Liver (tissue), 9 donors: ENCODE measurements around the gene TBX15. TPM values are rescaled to one million over a fixed set of nuclear protein-coding genes. Genes with fewer than 3 reads are reported as not detected.

ENCODE experiments used
- DNase-seq: peaks from one replicate; pipeline ENCODE4 v3.0.0-alpha.2; 2017; ENCODE audit warnings: low spot score
- H3K27ac ChIP-seq, 2 donors: one replicate each; pipeline ENCODE4 v1.7.0; 2013; ENCODE audit warnings: inconsistent platforms in 2 of 2, low read length in 2 of 2, control low read depth in 1 of 2, low read depth in 1 of 2, mild to moderate bottlenecking in 1 of 2
- H3K27me3 ChIP-seq, 4 donors: one replicate each; pipeline versions ENCODE4 v1.6.1 to v1.7.0; 2013; ENCODE audit warnings: low read length in 3 of 4, inconsistent platforms in 1 of 4, mild to moderate bottlenecking in 1 of 4, moderate library complexity in 1 of 4; ENCODE audit not compliant: control insufficient read depth in 4 of 4, insufficient read depth in 4 of 4
- H3K36me3 ChIP-seq, 4 donors: one replicate each; pipeline versions ENCODE4 v1.6.1 to v1.7.0; 2013; ENCODE audit warnings: low read length in 3 of 4, mild to moderate bottlenecking in 3 of 4, low read depth in 1 of 4, moderate library complexity in 1 of 4; ENCODE audit not compliant: control insufficient read depth in 4 of 4, insufficient read depth in 3 of 4
- H3K4me1 ChIP-seq, 4 donors: one replicate each; pipeline versions ENCODE4 v1.6.1 to v1.7.0; 2013; ENCODE audit warnings: low read length in 3 of 4, mild to moderate bottlenecking in 3 of 4, moderate library complexity in 1 of 4; ENCODE audit not compliant: control insufficient read depth in 4 of 4, insufficient read depth in 4 of 4
- H3K4me3 ChIP-seq, 3 donors: one replicate each; pipeline versions ENCODE4 v1.6.1 to v1.7.0; 2013; ENCODE audit warnings: low read length in 3 of 3, control low read depth in 1 of 3, low read depth in 1 of 3, mild to moderate bottlenecking in 1 of 3
- H3K9ac ChIP-seq, 2 donors: one replicate each; pipeline ENCODE4 v1.7.0; 2013; ENCODE audit warnings: low read length in 2 of 2, mild to moderate bottlenecking in 2 of 2, moderate library complexity in 2 of 2, control low read depth in 1 of 2, low read depth in 1 of 2
- H3K9me3 ChIP-seq, 4 donors: one replicate each; pipeline versions ENCODE4 v1.6.1 to v1.7.0; 2013; ENCODE audit warnings: low read length in 3 of 4; ENCODE audit not compliant: control insufficient read depth in 4 of 4
- EGR1 ChIP-seq, 2 donors: IDR thresholded peaks; 2 replicates each; pipeline ENCODE4 v1.6.1; 2016 to 2018; ENCODE audit warnings: antibody characterized with exemption in 2 of 2, low read depth in 2 of 2
- GABPA ChIP-seq, 2 donors: IDR thresholded peaks in 1 of 2; conservative IDR thresholded peaks in 1 of 2; 2 replicates each; pipeline ENCODE4 v1.6.1; 2016; ENCODE audit warnings: antibody characterized with exemption in 2 of 2, mild to moderate bottlenecking in 1 of 2, moderate library complexity in 1 of 2
- HNF4G ChIP-seq: IDR thresholded peaks from 2 replicates; pipeline ENCODE4 v1.6.1; 2016; ENCODE audit warnings: antibody characterized with exemption
- NR2F2 ChIP-seq: IDR thresholded peaks from 2 replicates; pipeline ENCODE4 v1.6.1; 2016; ENCODE audit warnings: antibody characterized with exemption
- RAD21 ChIP-seq, 2 donors: IDR thresholded peaks; 2 replicates each; pipeline ENCODE4 v1.6.1; 2016; ENCODE audit warnings: antibody characterized with exemption in 2 of 2, mild to moderate bottlenecking in 2 of 2
- RXRA ChIP-seq, 2 donors: IDR thresholded peaks; 2 replicates each; pipeline ENCODE4 v1.6.1; 2017 to 2018; ENCODE audit warnings: antibody characterized with exemption in 2 of 2, mild to moderate bottlenecking in 1 of 2
- TAF1 ChIP-seq: conservative IDR thresholded peaks from 2 replicates; pipeline ENCODE4 v1.6.1; 2016; ENCODE audit warnings: antibody characterized with exemption, mild to moderate bottlenecking
- ZBTB33 ChIP-seq: IDR thresholded peaks from 2 replicates; pipeline ENCODE4 v1.6.1; 2016; ENCODE audit warnings: antibody characterized with exemption
- WGBS: extraction: QIAGEN DNeasy Blood & Tissue Kit; methylation state at CpG from one replicate; pipeline ENCODE4 v1.1.7; 2013; 5-methylcytosine and 5-hydroxymethylcytosine counted together
- polyA plus RNA-seq, 2 donors: library from polyadenylated mRNA; stranded (reverse) in 1 of 2; unstranded in 1 of 2; fragments of 200-250 nt in 1 of 2; fragments of >200 nt in 1 of 2; fragmentation: Nextera tagmentation in 1 of 2; extraction: Ambion mirVana in 1 of 2; gene quantifications; one replicate each; pipeline versions ENCODE4 v1.2.1 to v1.2.3, GENCODE V29; 2013 to 2015
- total RNA-seq, 2 donors: library from RNA; depleted of rRNA; stranded (reverse); fragments of >200 nt; gene quantifications; one replicate each; pipeline ENCODE4 v1.2.3, GENCODE V29; 2014
- donor health status: healthy.
- donor health status: healthy.
- donor health status: healthy.
- donor health status: healthy.
- donor health status: healthy.

The TBX15 gene
- total and polyA plus RNA-seq, 4 donors, result 0.09 to 15.5 (median 3.5) TPM

DNA sequence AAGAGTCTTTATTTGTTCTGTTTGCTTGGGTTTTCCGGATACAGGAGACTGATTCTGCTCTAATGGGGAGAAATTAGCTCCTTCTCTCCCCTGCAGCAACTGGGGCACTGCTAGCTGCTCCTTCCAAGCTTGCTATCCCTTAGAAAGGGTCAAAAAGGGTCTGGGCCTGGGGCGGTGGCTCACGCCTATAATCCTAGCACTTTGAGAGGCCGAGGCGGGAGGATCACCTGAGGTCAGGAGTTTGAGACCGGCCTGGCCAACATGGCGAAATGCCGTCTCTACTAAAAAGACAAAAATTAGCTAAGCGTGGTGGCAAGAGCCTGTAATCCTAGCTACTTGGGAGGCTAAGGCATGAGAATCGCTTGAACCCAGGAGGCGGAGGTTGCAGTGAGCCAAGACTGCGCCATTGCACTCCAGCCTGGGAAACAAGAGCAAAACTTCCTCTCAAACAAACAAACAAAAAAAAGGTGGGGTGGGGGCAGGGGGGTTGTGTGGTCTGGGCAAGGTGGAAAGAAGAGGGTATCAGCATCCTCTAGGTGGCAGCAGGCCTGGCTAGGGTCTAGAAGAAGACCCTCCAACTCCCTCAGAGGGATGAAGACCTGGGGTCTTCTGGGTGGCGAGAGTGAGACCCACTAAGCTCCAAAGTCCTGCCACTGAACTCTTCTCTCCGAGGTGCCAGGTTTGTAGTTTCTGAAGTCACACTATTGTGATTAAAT lies 15.4 kb upstream of the TBX15 start:
- WGBS, result 51% methylated on average over 14 of the region's 14 CpGs
- peaks cover 4 to 34% (median 22%) of the 10 kb centered on the region in 4 donors for H3K27me3 ChIP-seq
- H3K4me1 ChIP-seq, result peaks cover 10 to 28% (median 14%) of the 10 kb centered on the region in 4 donors
- no peak overlapping the region for H3K27ac ChIP-seq
- H3K9me3 ChIP-seq, result peaks cover 0 to 12% (median 0%) of the 10 kb centered on the region in 4 donors
- no peak overlapping the region for H3K4me3 ChIP-seq
- H3K9ac ChIP-seq, result no peak overlapping the region
- no peaks in the 10 kb centered on the region for H3K36me3 ChIP-seq
- no peak for DNase-seq
- no peak for TF ChIP-seq RXRA (IDR thresholded peaks at IDR 0.05)
- TF ChIP-seq ZBTB33, result no peak
- TF ChIP-seq GABPA (IDR thresholded peaks at IDR 0.05 in 1 of 2, conservative IDR thresholded peaks at IDR 0.05 in 1 of 2), result no peak
- no peak for TF ChIP-seq TAF1

DNA sequence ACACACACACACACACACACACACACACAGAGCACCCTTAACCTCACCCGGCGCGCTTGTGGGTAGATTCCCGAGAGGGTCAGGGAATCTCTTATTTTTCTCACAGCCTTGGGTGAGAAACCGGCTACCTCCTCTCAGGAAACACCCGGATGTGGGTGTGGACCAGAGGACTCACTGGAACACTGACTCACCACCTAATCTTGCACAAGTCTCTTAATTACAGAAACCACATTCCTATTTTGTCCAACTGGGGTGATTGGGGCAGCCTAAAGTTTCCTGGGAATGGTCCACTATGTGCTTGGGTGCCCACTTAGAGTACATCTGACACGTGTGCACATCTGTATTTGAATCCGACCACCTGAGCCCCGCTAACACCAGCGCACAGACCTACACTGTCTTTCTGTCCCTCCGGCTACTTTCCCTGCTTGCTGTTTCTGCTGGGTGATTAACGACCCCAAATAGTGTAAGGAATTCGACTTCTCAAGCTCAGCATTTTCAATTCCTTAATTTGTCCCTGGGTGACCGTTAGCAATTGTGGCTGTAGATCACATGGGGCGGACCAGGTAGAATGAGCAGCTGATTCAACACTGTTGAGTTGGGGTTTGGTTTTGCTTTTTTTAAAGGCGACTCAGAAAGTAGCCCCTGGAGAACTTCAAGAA lies 14.0 kb upstream of the TBX15 start:
- H3K36me3 ChIP-seq, result no peaks in the 10 kb centered on the region
- DNase-seq, result no peak
- WGBS, result 11% methylated on average over 16 of the region's 16 CpGs

More for the DNA sequence above, 14.0 kb upstream of the TBX15 start:
- no peak for TF ChIP-seq HNF4G
- no peak for TF ChIP-seq TAF1
- TF ChIP-seq ZBTB33, result no peak
- TF ChIP-seq EGR1 (IDR thresholded peaks at IDR 0.05; ENCODE audit: low read depth in 2 of 2), result no peak
- no peak for TF ChIP-seq RAD21 (IDR thresholded peaks at IDR 0.05)
- TF ChIP-seq NR2F2, result no peak
- Histone ChIP-seq H3K27ac (no peak overlapping the region), H3K4me1 (peaks cover 2 to 15% (median 5%) of the 10 kb centered on the region in 4 donors), H3K4me3 (no peak overlapping the region), H3K9me3 (peaks cover 0 to 9% (median 0%) of the 10 kb centered on the region in 4 donors), H3K27me3 (peaks cover 10 to 39% (median 27%) of the 10 kb centered on the region in 4 donors), H3K9ac (no peak overlapping the region)
